Neural crest cell (in vitro differentiated cells): ENCODE results near the gene TIMM10B. TPM values are rescaled to one million over a fixed set of nuclear protein-coding genes. Genes with fewer than 3 reads are reported as not detected.

ENCODE experiments used
- DNase-seq: peaks from one replicate; pipeline ENCODE4 v3.0.0; 2021; ENCODE audit warnings: low read depth, mixed read lengths, low spot score
- H3K27ac Mint-ChIP-seq: one replicate; pipeline ENCODE4 v1.8.0; 2021; ENCODE audit warnings: mild to moderate bottlenecking, mixed read lengths; ENCODE audit not compliant: unreplicated experiment
- H3K27me3 Mint-ChIP-seq: 2 replicates; pipeline ENCODE4 v1.8.0; 2021; ENCODE audit warnings: low read depth, mild to moderate bottlenecking, mixed read lengths
- H3K36me3 Mint-ChIP-seq: 2 replicates; pipeline ENCODE4 v1.8.0; 2021; ENCODE audit warnings: low read depth, mild to moderate bottlenecking, mixed read lengths
- H3K4me1 Mint-ChIP-seq: 2 replicates; pipeline ENCODE4 v1.8.0; 2021; ENCODE audit warnings: mixed read lengths
- H3K4me3 Mint-ChIP-seq: one replicate; pipeline ENCODE4 v1.8.0; 2021; ENCODE audit warnings: mild to moderate bottlenecking, mixed read lengths
- H3K9me3 Mint-ChIP-seq: 2 replicates; pipeline ENCODE4 v1.8.0; 2021; ENCODE audit warnings: mixed read lengths
- long read RNA-seq: library from polyadenylated mRNA; unstranded; transcript quantifications from one replicate; pipeline ENCODE4 v2.0.0, GENCODE V29; 2020
- total RNA-seq: library from RNA; stranded (reverse); gene quantifications from 2 replicates; pipeline ENCODE4 v1.2.1, GENCODE V29; 2021
- TF ChIP-seq, protein P1 (sequence below): fragments of 200-600 bp; sonication (generic); conservative IDR thresholded peaks from 2 replicates; pipeline ENCODE4 v1.5.0; 2021; ENCODE audit warnings: antibody characterized with exemption, mild to moderate bottlenecking

Gene TIMM10B
- 43.6 and 47.6 TPM in 2 replicates for total RNA-seq
- long read RNA-seq, transcript TIMM10B-201 (3 exons, 2,840 nt): major isoform, 54 of 56 reads
- long read RNA-seq, partial matches to known transcripts: 0 of 56 reads
- long read RNA-seq, other reads (novel, unspliced or antisense): 0 of 56 reads

DNA sequence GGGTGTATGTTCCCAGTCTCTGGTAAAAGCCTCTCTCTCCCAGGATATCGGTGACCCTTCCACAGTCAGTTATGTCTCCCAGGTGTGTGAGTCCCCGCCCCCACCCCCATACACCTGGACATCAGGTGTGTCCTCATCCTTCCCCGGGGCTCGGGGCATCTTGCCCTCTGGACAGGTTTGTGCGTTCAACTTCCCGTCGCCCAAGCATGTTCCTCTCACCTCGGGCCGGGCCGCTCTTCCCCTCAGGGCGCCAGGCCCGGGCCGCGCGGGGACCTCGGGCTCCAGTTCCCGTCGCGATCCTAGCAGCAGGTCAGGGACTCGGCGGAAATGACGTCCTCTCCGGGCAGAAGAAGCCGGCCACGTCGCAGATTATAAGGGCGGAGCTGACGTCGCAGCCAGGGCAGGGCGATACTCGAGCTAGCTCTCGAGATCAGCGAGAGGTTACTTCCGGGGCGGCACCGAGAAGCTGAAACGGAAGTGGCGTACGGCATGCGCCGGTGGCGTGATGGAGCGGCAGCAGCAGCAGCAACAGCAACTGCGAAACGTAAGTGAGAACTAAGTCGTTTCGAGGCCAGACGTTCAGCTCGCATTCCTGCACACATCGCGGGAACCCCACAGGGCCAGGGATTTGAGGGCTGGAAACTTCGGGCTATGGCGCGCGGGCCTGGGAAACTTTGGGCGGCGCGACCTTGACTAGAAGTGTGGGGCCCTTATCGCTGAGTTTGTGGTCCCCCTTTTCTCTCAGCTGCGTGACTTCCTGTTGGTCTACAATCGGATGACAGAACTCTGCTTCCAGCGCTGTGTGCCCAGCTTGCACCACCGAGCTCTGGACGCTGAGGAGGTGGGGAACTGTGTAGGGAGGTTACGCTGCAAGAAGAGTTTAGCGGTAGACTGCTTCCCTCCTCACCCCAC, at the start of gene TIMM10B, which contains the start of gene ARFIP2:
TIMM10B (plus strand) TSS at position 490 of the 912 bp plus-strand sequence; CDS start at position 506, 16 bp downstream.
ARFIP2 (minus strand) TSS at position 320 of the 912 bp plus-strand sequence. CDS start 910 bp downstream, outside the sequence.
- no peaks in the 10 kb centered on the region for H3K27me3 Mint-ChIP-seq
- TF ChIP-seq, protein P1, sequence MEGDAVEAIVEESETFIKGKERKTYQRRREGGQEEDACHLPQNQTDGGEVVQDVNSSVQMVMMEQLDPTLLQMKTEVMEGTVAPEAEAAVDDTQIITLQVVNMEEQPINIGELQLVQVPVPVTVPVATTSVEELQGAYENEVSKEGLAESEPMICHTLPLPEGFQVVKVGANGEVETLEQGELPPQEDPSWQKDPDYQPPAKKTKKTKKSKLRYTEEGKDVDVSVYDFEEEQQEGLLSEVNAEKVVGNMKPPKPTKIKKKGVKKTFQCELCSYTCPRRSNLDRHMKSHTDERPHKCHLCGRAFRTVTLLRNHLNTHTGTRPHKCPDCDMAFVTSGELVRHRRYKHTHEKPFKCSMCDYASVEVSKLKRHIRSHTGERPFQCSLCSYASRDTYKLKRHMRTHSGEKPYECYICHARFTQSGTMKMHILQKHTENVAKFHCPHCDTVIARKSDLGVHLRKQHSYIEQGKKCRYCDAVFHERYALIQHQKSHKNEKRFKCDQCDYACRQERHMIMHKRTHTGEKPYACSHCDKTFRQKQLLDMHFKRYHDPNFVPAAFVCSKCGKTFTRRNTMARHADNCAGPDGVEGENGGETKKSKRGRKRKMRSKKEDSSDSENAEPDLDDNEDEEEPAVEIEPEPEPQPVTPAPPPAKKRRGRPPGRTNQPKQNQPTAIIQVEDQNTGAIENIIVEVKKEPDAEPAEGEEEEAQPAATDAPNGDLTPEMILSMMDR: no peak
- H3K9me3 Mint-ChIP-seq: no peaks in the 10 kb centered on the region
- peak within 1 kb of the TSS; percentile 99 for H3K4me3 Mint-ChIP-seq
- H3K36me3 Mint-ChIP-seq: peaks cover 15% of the 10 kb centered on the region
- peaks cover 38% of the 10 kb centered on the region for H3K4me1 Mint-ChIP-seq
- H3K27ac Mint-ChIP-seq: peak within 1 kb of the TSS; percentile 99
- peak; percentile 88 for DNase-seq

DNA sequence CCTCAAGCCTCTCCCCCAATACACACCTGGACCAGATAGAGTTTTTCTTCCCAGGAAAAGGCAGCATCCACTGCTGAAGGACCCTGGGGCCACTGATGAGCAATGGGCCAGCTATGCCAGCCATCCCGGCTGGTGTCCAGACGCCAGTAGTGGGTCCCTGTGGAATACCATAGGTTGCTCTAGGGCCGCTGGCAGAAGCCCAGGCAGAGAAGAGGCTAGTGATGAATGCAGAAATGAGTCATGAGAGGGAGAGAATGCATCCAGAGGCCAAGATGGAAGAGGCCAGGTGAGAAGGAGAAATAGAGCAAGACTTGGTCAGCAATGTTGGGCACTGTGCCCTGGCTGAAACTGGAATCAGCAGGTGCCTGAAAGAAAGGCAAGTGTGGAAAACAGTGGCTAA, 49.4 kb upstream of the TIMM10B start:
- Mint-ChIP-seq H3K27me3 (no peaks in the 10 kb centered on the region), H3K9me3 (no peaks in the 10 kb centered on the region)

GRCh38 chr11:6433998-6434660, 47.2 kb upstream of the TIMM10B start:
- H3K4me3 Mint-ChIP-seq: no peak overlapping the region
- no peaks in the 10 kb centered on the region for H3K27me3 Mint-ChIP-seq
- no peak for DNase-seq
- no peak overlapping the region for H3K27ac Mint-ChIP-seq
- no peaks in the 10 kb centered on the region for H3K9me3 Mint-ChIP-seq
- TF ChIP-seq, protein P1: no peak
- H3K4me1 Mint-ChIP-seq: no peaks in the 10 kb centered on the region
- H3K36me3 Mint-ChIP-seq: no peaks in the 10 kb centered on the region

More for the DNA sequence above, 49.4 kb upstream of the TIMM10B start:
- Mint-ChIP-seq H3K36me3 (no peaks in the 10 kb centered on the region), H3K27ac (no peak overlapping the region), H3K4me1 (no peaks in the 10 kb centered on the region), H3K4me3 (no peak overlapping the region)
- TF ChIP-seq, protein P1: no peak
- no peak for DNase-seq

- H3K4me3 Mint-ChIP-seq: no peak overlapping the region
- TF ChIP-seq, protein P1: no peak
- no peaks in the 10 kb centered on the region for H3K36me3 Mint-ChIP-seq
- H3K9me3 Mint-ChIP-seq: no peaks in the 10 kb centered on the region
- no peak for DNase-seq
- H3K27ac Mint-ChIP-seq: no peak overlapping the region
- H3K4me1 Mint-ChIP-seq: no peaks in the 10 kb centered on the region
- no peaks in the 10 kb centered on the region for H3K27me3 Mint-ChIP-seq
Measured at GRCh38 chr11:6437423-6437822, 43.9 kb upstream of the TIMM10B start.

- Mint-ChIP-seq H3K4me1 (no peaks in the 10 kb centered on the region), H3K27me3 (no peaks in the 10 kb centered on the region), H3K27ac (no peak overlapping the region), H3K9me3 (no peaks in the 10 kb centered on the region), H3K36me3 (no peaks in the 10 kb centered on the region), H3K4me3 (no peak overlapping the region)
- TF ChIP-seq, protein P1: no peak
- no peak for DNase-seq
Measured at GRCh38 chr11:6437993-6438392, 43.3 kb upstream of the TIMM10B start.
